ENCODE results near the gene HSPBAP1.

- TF ChIP-seq CTCF (conservative IDR thresholded peaks at IDR 0.05; ENCODE audit: low read depth, low read length) (no peak), EZH2 (IDR thresholded peaks at IDR 0.05; ENCODE audit: borderline replicate concordance, low read depth, low read length, poor library complexity, severe bottlenecking) (no peak)
These were observed 64.7 kb downstream of the HSPBAP1 start for GRCh38 chr3:122728756-122729514.
